Activated CD4-positive, alpha-beta T cell treated with anti-CD3 and anti-CD28 coated beads, Interleukin-2, Interleukin-6, amounts not matched to agents 100 ng/mL and 50 ng/mL, durations not matched to agents 16 hours and 8 hours (primary cell): ENCODE results near the gene HOXC4.
A peak's percentile ranks its signal among the peaks of the same experiment; 100 is the strongest.

Experiments used
- DNase-seq: peaks from one replicate; pipeline ENCODE4 v3.0.0-alpha.2; 2020

The HOXC4 gene

GRCh38 chr12:54053751-54054741, at the start of gene HOXC4:
Gene HOXC4, plus strand, starts transcription at chr12:54053835. Its CDS starts 88 bp downstream, at chr12:54053923.
- DNase-seq: no peak

GRCh38 chr12:54004063-54004840, 49.4 kb upstream of the HOXC4 start:
- no peak for DNase-seq

- DNase-seq: no peak
These were observed 48.6 kb upstream of the HOXC4 start for GRCh38 chr12:54004841-54005530.

- no peak for DNase-seq
These were observed 48.1 kb upstream of the HOXC4 start for GRCh38 chr12:54005531-54005852.

GRCh38 chr12:54005853-54006558, 47.6 kb upstream of the HOXC4 start:
- DNase-seq: peak; percentile 87

- DNase-seq: no peak
These were observed 46.9 kb upstream of the HOXC4 start for GRCh38 chr12:54006559-54007220.

GRCh38 chr12:54007538-54008259, 45.9 kb upstream of the HOXC4 start:
- no peak for DNase-seq

- DNase-seq: no peak
These were observed 45.4 kb upstream of the HOXC4 start for GRCh38 chr12:54008260-54008552.

- DNase-seq: no peak
These were observed 44.2 kb upstream of the HOXC4 start for GRCh38 chr12:54009171-54010052.

GRCh38 chr12:54010053-54010971, 43.3 kb upstream of the HOXC4 start:
- no peak for DNase-seq

- DNase-seq: no peak
These were observed 42.5 kb upstream of the HOXC4 start for GRCh38 chr12:54010972-54011664.

- no peak for DNase-seq
These were observed 41.7 kb upstream of the HOXC4 start for GRCh38 chr12:54011665-54012532.

GRCh38 chr12:54012631-54013409, 40.8 kb upstream of the HOXC4 start:
- DNase-seq: no peak

GRCh38 chr12:54014377-54015017, 39.1 kb upstream of the HOXC4 start:
- no peak for DNase-seq

- no peak for DNase-seq
These were observed 38.4 kb upstream of the HOXC4 start for GRCh38 chr12:54015018-54015931.
